T-cell (primary cell): Measurements from ENCODE around the gene ALDH1A2. TPM values are rescaled to one million over a fixed set of nuclear protein-coding genes. Genes with fewer than 3 reads are reported as not detected.
"Not testable (repeated sequence)": the region's sequence is repeated elsewhere in the genome, so short reads cannot be mapped to it uniquely, and the experiment has no call there.

Experiments used
- ATAC-seq, 4 experiments: fragments of 200-7000 bp in 3 of 4; fragments of 150-1000 bp in 1 of 4; cut with Tn5 transposase; replicated peaks in 1 of 4; 1 replicate in 3 of 4; 2 replicates in 1 of 4; pipeline ENCODE4 v1.10.0; 2021; ENCODE audit warnings: moderate library complexity in 3 of 4, mild to moderate bottlenecking in 2 of 4, moderate number of reproducible peaks in 1 of 4
- CTCF ChIA-PET, 2 donors: fragments of 300-600 bp; sonication (Branson Sonifier 250); formaldehyde crosslinking; loops; one replicate each; lab custom pipeline; 2022; ENCODE audit warnings: antibody characterized with exemption in 2 of 2; lab: Charles Lee
- POLR2A ChIA-PET, 2 donors: fragments of 300-600 bp; sonication (Branson Sonifier 250); formaldehyde crosslinking; loops; one replicate each; lab custom pipeline; 2022; ENCODE audit warnings: antibody characterized with exemption in 2 of 2; lab: Charles Lee
- DNase-seq, 35 experiments: peaks; one replicate each; pipeline versions ENCODE4 v3.0.0 to v3.0.0-alpha.2; 2013 to 2023
- H3K27ac ChIP-seq: one replicate; pipeline ENCODE4 v1.5.1; 2013; ENCODE audit warnings: low read length
- H3K27me3 ChIP-seq, 2 experiments: replicated peaks in 1 of 2; 1 replicate in 1 of 2; 2 replicates in 1 of 2; pipeline versions ENCODE4 v1.6.1 to v1.7.0; 2013; ENCODE audit warnings: low read length in 1 of 2, mixed read lengths in 1 of 2; ENCODE audit not compliant: control insufficient read depth in 2 of 2, insufficient read depth in 2 of 2; ENCODE audit errors: extremely low read depth in 1 of 2
- H3K36me3 ChIP-seq, 2 donors: 1 replicate in 1 of 2; 2 replicates in 1 of 2; pipeline versions ENCODE4 v1.6.1 to v1.7.0; 2013; ENCODE audit warnings: low read length in 1 of 2; ENCODE audit not compliant: control insufficient read depth in 2 of 2, insufficient read depth in 1 of 2; ENCODE audit errors: extremely low read depth in 1 of 2
- H3K4me1 ChIP-seq, 2 experiments: 1 replicate in 1 of 2; 2 replicates in 1 of 2; pipeline versions ENCODE4 v1.6.1 to v1.7.0; 2013; ENCODE audit warnings: low read length in 2 of 2, mixed read lengths in 1 of 2; ENCODE audit not compliant: insufficient read depth in 2 of 2, control insufficient read depth in 1 of 2; ENCODE audit errors: extremely low read depth in 1 of 2
- H3K4me3 ChIP-seq, 2 donors: 1 replicate in 1 of 2; 2 replicates in 1 of 2; pipeline versions ENCODE4 v1.5.1 to v1.7.0; 2013; ENCODE audit warnings: mild to moderate bottlenecking in 2 of 2, low read length in 1 of 2, moderate library complexity in 1 of 2; ENCODE audit not compliant: control insufficient read depth in 1 of 2; ENCODE audit errors: extremely low read depth in 1 of 2
- H3K9me3 ChIP-seq: 2 replicates; pipeline ENCODE4 v1.7.0; 2013
- H3K27ac Mint-ChIP-seq, 2 donors: one replicate each; pipeline ENCODE4 v1.8.0; 2020 to 2021; ENCODE audit warnings: mild to moderate bottlenecking in 2 of 2, mixed read lengths in 2 of 2
- H3K27me3 Mint-ChIP-seq, 2 donors: one replicate each; pipeline ENCODE4 v1.8.0; 2021 to 2022; ENCODE audit warnings: mixed read lengths in 2 of 2
- H3K36me3 Mint-ChIP-seq: one replicate; pipeline ENCODE4 v1.8.0; 2021; ENCODE audit warnings: mixed read lengths
- H3K4me1 Mint-ChIP-seq, 3 donors: one replicate each; pipeline ENCODE4 v1.8.0; 2020 to 2022; ENCODE audit warnings: mixed read lengths in 3 of 3, mild to moderate bottlenecking in 1 of 3
- H3K4me3 Mint-ChIP-seq, 3 donors: one replicate each; pipeline ENCODE4 v1.8.0; 2020 to 2022; ENCODE audit warnings: mild to moderate bottlenecking in 3 of 3, mixed read lengths in 3 of 3, moderate library complexity in 3 of 3
- H3K9me3 Mint-ChIP-seq, 3 donors: one replicate each; pipeline ENCODE4 v1.8.0; 2020 to 2022; ENCODE audit warnings: mixed read lengths in 3 of 3
- WGBS: methylation state at CpG from one replicate; pipeline ENCODE4 v1.1.5; 2013; ENCODE audit warnings: missing lambda C conversion rate; ENCODE audit not compliant: insufficient coverage; 5-methylcytosine and 5-hydroxymethylcytosine counted together
- total RNA-seq, 35 experiments: library from RNA in 6 of 35; stranded (reverse) in 6 of 35; fragments of 120-200 nt in 1 of 35; gene quantifications; one replicate each; pipeline versions ENCODE4 v1.2.1 to v1.2.4 and lab custom pipeline; 2013 to 2026

ALDH1A2 gene
- total RNA-seq, 5 donors from 2014 or later (not counting 1 experiment from before 2014, with no cell fraction given), result 0.47 to 0.95 (median 0.73) TPM; not detected in 2

- H3K4me3 Mint-ChIP-seq, result no peak overlapping the region
- no peak overlapping the region for H3K27ac ChIP-seq
- peaks cover 3% of the 10 kb centered on the region for H3K9me3 ChIP-seq
- no peaks in the 10 kb centered on the region for H3K36me3 ChIP-seq
- WGBS, result no CpG with 5 or more reads among the region's 3 CpGs
- H3K4me1 Mint-ChIP-seq, result no peaks in the 10 kb centered on the region
- no peak overlapping the region for H3K27ac Mint-ChIP-seq
- H3K9me3 Mint-ChIP-seq, result peaks cover 3 to 7% (median 6%) of the 10 kb centered on the region in 3 donors
- no peak overlapping the region for H3K4me3 ChIP-seq
- no peak for ATAC-seq
- no peaks in the 10 kb centered on the region for H3K36me3 Mint-ChIP-seq
- H3K27me3 Mint-ChIP-seq, result peaks cover 7 to 27% of the 10 kb centered on the region in 2 donors
- DNase-seq, result no peak
- ChIA-PET POLR2A (no interaction called here), CTCF (no interaction called here)
- H3K27me3 ChIP-seq, result no peaks in the 10 kb centered on the region
- no peaks in the 10 kb centered on the region for H3K4me1 ChIP-seq
Measured at GRCh38 chr15:58003810-58004209, 61.7 kb downstream of the ALDH1A2 start.

GRCh38 chr15:58002338-58003126, 63.0 kb downstream of the ALDH1A2 start:
- Mint-ChIP-seq H3K36me3 (no peaks in the 10 kb centered on the region), H3K27ac (no peak overlapping the region), H3K27me3 (peaks cover 13 to 33% of the 10 kb centered on the region in 2 donors), H3K4me3 (no peak overlapping the region), H3K9me3 (peaks cover 0 to 7% (median 6%) of the 10 kb centered on the region in 3 donors), H3K4me1 (no peaks in the 10 kb centered on the region)
- Histone ChIP-seq H3K27me3 (no peaks in the 10 kb centered on the region), H3K27ac (no peak overlapping the region), H3K4me1 (no peaks in the 10 kb centered on the region), H3K36me3 (no peaks in the 10 kb centered on the region), H3K4me3 (no peak overlapping the region), H3K9me3 (peaks cover 3% of the 10 kb centered on the region)
- no CpG with 5 or more reads among the region's 6 CpGs for WGBS
- ATAC-seq (no peak), DNase-seq (no peak)
- POLR2A ChIA-PET, result no interaction called here
- CTCF ChIA-PET, result no interaction called here

- POLR2A ChIA-PET, H3K9me3 ChIP-seq, CTCF ChIA-PET, H3K4me3 ChIP-seq, H3K36me3 Mint-ChIP-seq, H3K4me1 Mint-ChIP-seq, ATAC-seq, H3K27me3 ChIP-seq, H3K27ac ChIP-seq, DNase-seq, H3K36me3 ChIP-seq, H3K4me1 ChIP-seq, H3K27ac Mint-ChIP-seq, H3K9me3 Mint-ChIP-seq, H3K4me3 Mint-ChIP-seq: not testable (repeated sequence)
- H3K27me3 Mint-ChIP-seq, result peaks cover 17 to 45% of the 10 kb centered on the region in 2 donors
- no CpG with 5 or more reads among the region's 2 CpGs for WGBS
Measured at GRCh38 chr15:57999699-58000098, 65.8 kb downstream of the ALDH1A2 start.

GRCh38 chr15:57996561-57996960, 69.0 kb downstream of the ALDH1A2 start:
- no peaks in the 10 kb centered on the region for H3K27me3 ChIP-seq
- Mint-ChIP-seq H3K4me3 (no peak overlapping the region), H3K27ac (no peak overlapping the region), H3K36me3 (no peaks in the 10 kb centered on the region), H3K27me3 (peaks cover 23 to 55% of the 10 kb centered on the region in 2 donors), H3K9me3 (no peaks in the 10 kb centered on the region), H3K4me1 (no peaks in the 10 kb centered on the region)
- ATAC-seq, result no peak
- H3K27ac ChIP-seq, result no peak overlapping the region
- H3K9me3 ChIP-seq, result no peaks in the 10 kb centered on the region
- no peaks in the 10 kb centered on the region for H3K4me1 ChIP-seq
- no peaks in the 10 kb centered on the region for H3K36me3 ChIP-seq
- DNase-seq, result no peak
- no peak overlapping the region for H3K4me3 ChIP-seq
- CTCF ChIA-PET, result interaction anchor here in 1 of 2 donors (0.6 kb wide), 1 partner anchor 16 kb away, joined by 3 read pairs; no protein-coding TSS in a partner anchor
- no CpG with 5 or more reads among the region's 1 CpG for WGBS
- POLR2A ChIA-PET, result no interaction called here

- peaks cover 23 to 44% of the 10 kb centered on the region in 2 donors for H3K27me3 Mint-ChIP-seq
Measured at GRCh38 chr15:57994221-57995049, 71.1 kb downstream of the ALDH1A2 start.

GRCh38 chr15:57993409-57994145, 71.9 kb downstream of the ALDH1A2 start:
- DNase-seq (no peak), ATAC-seq (no peak)
- WGBS, result 86% methylated on average over 1 of the region's 3 CpGs
- Mint-ChIP-seq H3K27ac (no peak overlapping the region), H3K9me3 (no peaks in the 10 kb centered on the region), H3K36me3 (no peaks in the 10 kb centered on the region), H3K27me3 (peaks cover 15 to 37% of the 10 kb centered on the region in 2 donors), H3K4me3 (no peak overlapping the region), H3K4me1 (no peaks in the 10 kb centered on the region)
- no peaks in the 10 kb centered on the region for H3K36me3 ChIP-seq
- no peaks in the 10 kb centered on the region for H3K27me3 ChIP-seq
- ChIA-PET POLR2A (no interaction called here), CTCF (interaction anchor here in 1 of 2 donors (0.6 kb wide), 1 partner anchor 262 kb away, joined by 3 read pairs; no protein-coding TSS in a partner anchor)
- H3K9me3 ChIP-seq, result no peaks in the 10 kb centered on the region
- no peak overlapping the region for H3K4me3 ChIP-seq
- H3K4me1 ChIP-seq, result no peaks in the 10 kb centered on the region
- H3K27ac ChIP-seq, result no peak overlapping the region

More at GRCh38 chr15:57994221-57995049, 71.1 kb downstream of the ALDH1A2 start:
- no peaks in the 10 kb centered on the region for H3K4me1 Mint-ChIP-seq
- ChIA-PET POLR2A (interaction anchor here in 1 of 2 donors (0.6 kb wide), 1 partner anchor 19 kb away, joined by 3 read pairs; no protein-coding TSS in a partner anchor), CTCF (no interaction called here)
- H3K4me3 Mint-ChIP-seq, result no peak overlapping the region
- no CpG with 5 or more reads among the region's 3 CpGs for WGBS
- H3K27ac ChIP-seq, result no peak overlapping the region
- H3K4me1 ChIP-seq, result no peaks in the 10 kb centered on the region
- ATAC-seq, result no peak
- no peaks in the 10 kb centered on the region for H3K9me3 Mint-ChIP-seq
- H3K27me3 ChIP-seq, result no peaks in the 10 kb centered on the region
- H3K9me3 ChIP-seq, result no peaks in the 10 kb centered on the region
- H3K27ac Mint-ChIP-seq, result no peak overlapping the region
- DNase-seq, result no peak
- H3K4me3 ChIP-seq, result no peak overlapping the region
- H3K36me3 Mint-ChIP-seq, result no peaks in the 10 kb centered on the region
- no peaks in the 10 kb centered on the region for H3K36me3 ChIP-seq
